Kidney glomerular epithelial cell (primary cell): Measurements from ENCODE around the gene PRKACB.
A peak's percentile ranks its signal among the peaks of the same experiment; 100 is the strongest.
"Not testable (repeated sequence)": the region's sequence is repeated elsewhere in the genome, so short reads cannot be mapped to it uniquely, and the experiment has no call there.

ENCODE experiments used
- DNase-seq: peaks from one replicate; lab custom pipeline; 2025; lab: John Stamatoyannopoulos, UW

Gene PRKACB

GRCh38 chr1:84223751-84224432 lies 79.8 kb downstream of the PRKACB start:
- no peak for DNase-seq

DNA sequence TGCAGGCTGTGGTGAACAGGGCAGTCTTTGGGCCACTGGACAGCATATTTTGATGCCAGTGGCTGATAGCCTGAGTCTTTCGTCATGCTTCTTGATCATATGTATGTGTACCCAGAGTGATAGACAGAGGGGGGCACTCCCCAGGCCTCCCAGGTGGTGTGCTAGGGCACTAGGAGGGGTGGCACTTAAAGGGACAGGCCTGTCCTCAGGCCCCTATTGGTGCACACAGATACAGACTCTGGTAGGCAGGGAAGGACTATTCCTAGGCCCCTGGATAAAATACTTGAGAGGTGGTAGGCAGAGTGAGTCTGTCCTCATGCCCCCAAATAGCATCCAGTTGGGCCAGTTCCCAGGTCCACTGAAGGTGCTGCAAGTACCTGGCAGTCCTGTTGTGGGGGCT lies 80.8 kb downstream of the PRKACB start:
- DNase-seq, result no peak

DNA sequence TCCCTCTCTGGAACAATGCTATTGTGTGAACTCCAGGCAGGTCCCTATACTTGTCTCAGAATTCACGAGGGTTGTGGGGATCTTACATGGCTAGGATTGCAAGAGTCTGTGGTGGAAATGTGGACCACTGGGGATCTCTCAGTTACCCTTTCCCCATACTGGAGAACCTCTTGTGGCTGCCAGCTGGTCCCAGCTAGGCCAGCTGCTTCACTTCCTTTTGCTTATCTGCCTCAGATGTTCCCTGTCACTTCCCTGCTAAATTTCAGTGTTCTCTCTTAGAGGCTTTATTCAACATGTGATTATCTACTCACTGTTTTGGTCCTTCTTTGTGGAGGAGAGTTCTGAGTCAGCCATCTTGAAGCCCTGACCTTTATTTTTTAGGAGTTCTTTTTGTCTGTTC lies 81.6 kb downstream of the PRKACB start:
- no peak for DNase-seq

- DNase-seq, result not testable (repeated sequence)
These were observed 88.6 kb downstream of the PRKACB start for GRCh38 chr1:84232676-84233075.

- DNase-seq, result no peak
These were observed 92.2 kb downstream of the PRKACB start for GRCh38 chr1:84236256-84236655.

- DNase-seq, result no peak
These were observed 98.6 kb downstream of the PRKACB start for GRCh38 chr1:84242641-84243040.

GRCh38 chr1:84245563-84245962 lies 101.5 kb downstream of the PRKACB start:
- no peak for DNase-seq

DNA sequence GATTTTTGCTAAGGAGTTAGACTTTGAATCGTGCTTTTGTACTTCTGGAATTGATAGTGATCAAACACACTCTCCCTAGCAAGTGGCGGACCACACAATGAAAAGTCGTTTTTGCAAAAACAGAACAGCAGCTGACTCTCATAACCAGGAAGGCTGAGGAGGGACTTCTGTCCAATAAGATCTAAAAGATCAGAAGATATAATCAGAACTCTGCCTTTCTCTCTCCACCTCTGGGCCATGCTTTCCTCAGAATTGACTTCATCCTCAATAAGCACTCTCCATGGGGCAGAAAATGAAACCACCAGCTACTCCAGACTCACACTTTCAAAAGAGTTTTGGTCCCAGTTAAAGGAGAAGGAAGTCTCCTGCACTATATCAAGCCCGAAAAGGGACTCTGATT lies 102.1 kb downstream of the PRKACB start:
- no peak for DNase-seq

GRCh38 chr1:84247425-84248220 lies 103.6 kb downstream of the PRKACB start:
- no peak for DNase-seq

GRCh38 chr1:84250668-84251067 lies 106.6 kb downstream of the PRKACB start:
- no peak for DNase-seq

DNA sequence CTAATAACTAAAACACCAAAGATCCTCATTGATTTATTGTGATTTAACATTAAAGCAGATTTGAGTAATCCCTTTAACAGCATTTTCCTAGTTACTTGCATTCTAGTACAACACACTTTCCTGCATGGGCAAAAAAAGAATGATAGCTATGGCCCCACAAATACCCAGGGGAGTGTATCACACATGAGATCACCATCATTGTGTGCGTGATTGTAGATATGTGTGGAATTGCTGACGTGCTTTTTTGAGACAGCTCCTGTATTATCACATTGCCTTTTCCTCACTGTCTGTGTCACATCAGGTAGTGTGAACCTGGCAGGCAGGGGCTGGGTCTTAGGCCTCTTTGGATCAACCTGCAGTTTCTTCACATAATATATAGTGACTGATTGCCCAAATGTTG lies 109.0 kb downstream of the PRKACB start:
- peak; percentile 12 for DNase-seq

DNA sequence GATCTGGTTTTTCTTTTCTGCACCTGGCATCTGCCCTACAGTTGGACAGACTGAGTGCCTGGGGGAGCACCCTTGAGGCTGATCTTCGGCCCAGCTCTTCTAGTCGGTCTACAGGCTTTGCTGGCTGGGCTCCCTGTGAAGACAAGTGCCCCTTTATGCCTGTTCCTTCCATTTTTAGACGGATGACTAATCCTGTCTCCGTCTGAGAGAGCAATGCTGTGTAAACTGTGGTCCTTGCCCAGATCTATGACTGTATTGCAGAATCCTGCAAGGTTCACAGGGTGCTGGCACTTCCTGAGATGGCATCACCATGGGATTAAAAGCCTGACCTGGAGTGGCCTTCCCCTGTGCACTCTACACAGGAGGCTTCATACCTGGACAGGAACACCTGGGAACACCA lies 109.8 kb downstream of the PRKACB start:
- DNase-seq, result peak; percentile 82

- no peak for DNase-seq
These were observed 110.7 kb downstream of the PRKACB start for GRCh38 chr1:84254703-84255238.

GRCh38 chr1:84255582-84255981 lies 111.5 kb downstream of the PRKACB start:
- DNase-seq, result no peak

- DNase-seq, result no peak
These were observed 113.5 kb downstream of the PRKACB start for GRCh38 chr1:84257617-84258016.

DNA sequence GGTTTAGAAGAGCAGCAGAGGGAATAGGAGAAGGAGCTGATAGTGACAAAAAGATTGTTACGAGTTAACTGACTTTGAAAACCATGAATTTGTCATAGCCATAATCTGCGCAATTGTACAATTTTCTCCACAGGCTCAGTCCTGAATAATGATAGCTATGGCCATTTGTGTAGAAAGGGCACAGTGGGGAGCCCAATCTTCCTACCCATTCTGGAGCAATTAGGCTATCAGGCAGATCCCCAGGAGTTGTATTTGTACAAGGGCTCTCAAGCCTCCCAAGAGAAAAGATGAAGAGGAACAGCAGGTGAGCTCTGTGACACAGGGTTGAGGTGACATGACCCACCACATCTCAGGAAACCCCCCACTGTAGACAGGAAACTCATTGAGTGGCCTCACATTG lies 115.3 kb downstream of the PRKACB start:
- no peak for DNase-seq

DNA sequence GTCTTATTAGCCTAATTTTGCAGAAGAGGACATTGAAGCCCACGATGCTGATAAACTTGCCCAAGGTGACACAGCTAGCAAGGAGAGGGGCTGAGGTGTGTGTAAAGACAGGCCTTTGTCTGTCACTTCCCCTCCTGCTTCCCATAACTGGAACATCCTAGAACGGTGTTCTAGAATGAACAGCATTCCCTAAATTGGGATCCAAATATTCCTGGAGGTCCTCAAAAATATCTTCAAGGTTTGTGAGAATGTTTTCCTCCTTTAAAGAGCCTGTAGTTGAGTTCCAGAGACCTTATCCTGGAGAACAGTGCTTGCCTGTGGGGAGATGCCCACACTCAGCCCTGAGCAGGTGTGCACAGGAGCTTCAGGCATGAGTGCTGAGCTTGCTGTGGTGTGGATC lies 115.9 kb downstream of the PRKACB start:
- no peak for DNase-seq

- no peak for DNase-seq
These were observed 116.9 kb downstream of the PRKACB start for GRCh38 chr1:84260852-84261518.

DNA sequence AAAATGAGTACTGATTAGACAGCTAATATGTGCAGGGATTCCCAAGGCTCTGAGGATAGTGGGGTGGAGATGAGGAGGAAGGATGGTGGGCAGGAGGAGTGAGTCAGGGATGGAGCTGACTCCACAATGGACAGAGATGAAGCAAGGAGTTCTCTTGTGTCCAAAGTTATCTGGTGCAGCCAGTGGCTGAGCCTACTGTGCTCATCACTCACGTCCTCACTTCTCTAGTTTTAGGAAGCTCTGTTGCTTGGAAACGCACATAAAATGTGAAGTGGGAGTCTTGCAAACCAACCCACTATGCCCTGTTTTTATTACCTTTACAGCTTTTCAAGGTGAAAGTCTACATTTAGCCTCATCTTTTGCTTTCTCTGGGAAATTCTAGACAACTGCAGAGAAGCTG lies 120.9 kb downstream of the PRKACB start:
- DNase-seq, result no peak

GRCh38 chr1:84265867-84266266 lies 121.8 kb downstream of the PRKACB start:
- DNase-seq, result no peak

- DNase-seq, result no peak
These were observed 122.7 kb downstream of the PRKACB start for GRCh38 chr1:84266748-84267147.

GRCh38 chr1:84267476-84267875 lies 123.4 kb downstream of the PRKACB start:
- no peak for DNase-seq

GRCh38 chr1:84268346-84268745 lies 124.3 kb downstream of the PRKACB start:
- DNase-seq, result no peak
